ENCODE data around the gene USF2. TPM values are rescaled to one million over a fixed set of nuclear protein-coding genes. Genes with fewer than 3 reads are reported as not detected.
"Not testable (repeated sequence)": the region's sequence is repeated elsewhere in the genome, so short reads cannot be mapped to it uniquely, and the experiment has no call there.

The USF2 gene
- total RNA-seq, 2 donors from 2014 or later, result 146 to 150 TPM

- peak overlapping the region in 1 of 2 donors; percentile 36 for H3K27ac Mint-ChIP-seq
- DNase-seq (ENCODE audit: low spot score in 2 of 2); ATAC-seq; H3K36me3 Mint-ChIP-seq; H3K9me3 Mint-ChIP-seq: not testable (repeated sequence)
These were observed 17.3 kb downstream of the USF2 start for GRCh38 chr19:35286101-35286500.

GRCh38 chr19:35287713-35288112, 19.0 kb downstream of the USF2 start:
- ATAC-seq (no peak), DNase-seq (ENCODE audit: low spot score in 2 of 2) (no peak)
- Mint-ChIP-seq H3K9me3 (no peaks in the 10 kb centered on the region), H3K36me3 (no peaks in the 10 kb centered on the region), H3K27ac (no peak overlapping the region)

- no peaks in the 10 kb centered on the region for H3K36me3 Mint-ChIP-seq
These were observed 19.6 kb downstream of the USF2 start for GRCh38 chr19:35288331-35288730.

GRCh38 chr19:35288906-35289305, 20.1 kb downstream of the USF2 start:
- DNase-seq (ENCODE audit: low spot score in 2 of 2) (no peak), ATAC-seq (no peak)
- Mint-ChIP-seq H3K36me3 (no peaks in the 10 kb centered on the region), H3K9me3 (no peaks in the 10 kb centered on the region), H3K27ac (no peak overlapping the region)

More at GRCh38 chr19:35288331-35288730, 19.6 kb downstream of the USF2 start:
- H3K9me3 Mint-ChIP-seq, result no peaks in the 10 kb centered on the region
- DNase-seq (ENCODE audit: low spot score in 2 of 2) (no peak), ATAC-seq (no peak)
- H3K27ac Mint-ChIP-seq, result no peak overlapping the region

- Mint-ChIP-seq H3K9me3 (no peaks in the 10 kb centered on the region), H3K27ac (no peak overlapping the region), H3K36me3 (no peaks in the 10 kb centered on the region)
- DNase-seq (ENCODE audit: low spot score in 2 of 2) (no peak), ATAC-seq (no peak)
These were observed 21.8 kb downstream of the USF2 start for GRCh38 chr19:35290381-35291127.

- Mint-ChIP-seq H3K9me3 (no peaks in the 10 kb centered on the region), H3K36me3 (no peaks in the 10 kb centered on the region), H3K27ac (no peak overlapping the region)
- ATAC-seq (no peak), DNase-seq (ENCODE audit: low spot score in 2 of 2) (no peak)
These were observed 22.5 kb downstream of the USF2 start for GRCh38 chr19:35291259-35291658.

GRCh38 chr19:35291916-35292315, 23.2 kb downstream of the USF2 start, which contains the start of gene MAG:
TSS of gene MAG (plus strand) at chr19:35292161. CDS start at chr19:35295409, 3,248 bp downstream.
- H3K9me3 Mint-ChIP-seq, result no peaks in the 10 kb centered on the region

GRCh38 chr19:35292421-35293362, 23.9 kb downstream of the USF2 start:
- Mint-ChIP-seq H3K9me3 (no peaks in the 10 kb centered on the region), H3K36me3 (no peaks in the 10 kb centered on the region), H3K27ac (peak overlapping the region in 1 of 2 donors; percentile 46)
- ATAC-seq (no peak), DNase-seq (ENCODE audit: low spot score in 2 of 2) (no peak)

More at GRCh38 chr19:35291916-35292315, 23.2 kb downstream of the USF2 start, which contains the start of gene MAG:
- no peak for DNase-seq (ENCODE audit: low spot score in 2 of 2)
- no peak for ATAC-seq
- Mint-ChIP-seq H3K36me3 (no peaks in the 10 kb centered on the region), H3K27ac (peak within 1 kb of the TSS in 1 of 2 donors; percentile 46)

GRCh38 chr19:35293363-35293739, 24.6 kb downstream of the USF2 start:
- Mint-ChIP-seq H3K9me3 (no peaks in the 10 kb centered on the region), H3K36me3 (no peaks in the 10 kb centered on the region), H3K27ac (no peak overlapping the region)
- no peak for ATAC-seq
- DNase-seq (ENCODE audit: low spot score in 2 of 2), result no peak

- no peak for DNase-seq (ENCODE audit: low spot score in 2 of 2)
- no peak overlapping the region for H3K27ac Mint-ChIP-seq
- H3K9me3 Mint-ChIP-seq, result no peaks in the 10 kb centered on the region
- no peak for ATAC-seq
- H3K36me3 Mint-ChIP-seq, result no peaks in the 10 kb centered on the region
These were observed 25.0 kb downstream of the USF2 start for GRCh38 chr19:35293808-35294207.

- DNase-seq (ENCODE audit: low spot score in 2 of 2), result no peak
- H3K36me3 Mint-ChIP-seq, result no peaks in the 10 kb centered on the region
- no peak overlapping the region for H3K27ac Mint-ChIP-seq
- ATAC-seq, result no peak
- H3K9me3 Mint-ChIP-seq, result no peaks in the 10 kb centered on the region
These were observed 25.6 kb downstream of the USF2 start for GRCh38 chr19:35294328-35294727.

- no peaks in the 10 kb centered on the region for H3K36me3 Mint-ChIP-seq
- ATAC-seq (no peak), DNase-seq (ENCODE audit: low spot score in 2 of 2) (no peak)
- no peak overlapping the region for H3K27ac Mint-ChIP-seq
- no peaks in the 10 kb centered on the region for H3K9me3 Mint-ChIP-seq
These were observed 26.4 kb downstream of the USF2 start for GRCh38 chr19:35294859-35295791.

- Mint-ChIP-seq H3K27ac (no peak overlapping the region), H3K36me3 (no peaks in the 10 kb centered on the region), H3K9me3 (no peaks in the 10 kb centered on the region)
- peak in 1 of 2 donors; percentile 37 for DNase-seq (ENCODE audit: low spot score in 2 of 2)
- peak; percentile 57 to 74 for ATAC-seq
These were observed 27.2 kb downstream of the USF2 start for GRCh38 chr19:35295792-35296462.

GRCh38 chr19:35296644-35297514, 28.1 kb downstream of the USF2 start:
- ATAC-seq, result peak; percentile 39 to 46
- H3K36me3 Mint-ChIP-seq, result no peaks in the 10 kb centered on the region
- no peak for DNase-seq (ENCODE audit: low spot score in 2 of 2)
- H3K9me3 Mint-ChIP-seq, result no peaks in the 10 kb centered on the region
- no peak overlapping the region for H3K27ac Mint-ChIP-seq

- DNase-seq (ENCODE audit: low spot score in 2 of 2) (no peak), ATAC-seq (peak in 1 of 2 donors; percentile 9)
- Mint-ChIP-seq H3K36me3 (no peaks in the 10 kb centered on the region), H3K9me3 (no peaks in the 10 kb centered on the region), H3K27ac (no peak overlapping the region)
These were observed 28.7 kb downstream of the USF2 start for GRCh38 chr19:35297515-35297848.

All from activated naive CD4-positive, alpha-beta T cell treated with anti-CD3 and anti-CD28 coated beads, Interleukin-2, amount 50 U/mL, for 72 hours (primary cell).